Stomach (tissue), 9 donors: ENCODE data around the gene LGALS4. TPM values are rescaled to one million over a fixed set of nuclear protein-coding genes. Genes with fewer than 3 reads are reported as not detected.
"Not testable (repeated sequence)": the region's sequence is repeated elsewhere in the genome, so short reads cannot be mapped to it uniquely, and the experiment has no call there.

Source experiments
- DNase-seq, 2 donors: peaks; one replicate each; pipeline versions ENCODE4 v3.0.0 to v3.0.0-alpha.2; 2013 to 2019
- H3K27ac ChIP-seq, 5 donors: fragments of 200-600 bp in 4 of 5; sonication (generic) in 4 of 5; one replicate each; pipeline ENCODE4 v1.5.1; 2013 to 2019; ENCODE audit warnings: mild to moderate bottlenecking in 1 of 5, moderate library complexity in 1 of 5
- H3K27me3 ChIP-seq, 3 donors: fragments of 200-600 bp; sonication (generic); one replicate each; pipeline ENCODE4 v1.5.1; 2017 to 2019; ENCODE audit warnings: mixed run types in 1 of 3
- H3K36me3 ChIP-seq, 4 donors: fragments of 200-600 bp; sonication (generic); 1 replicate in 3 of 4; 2 replicates in 1 of 4; pipeline ENCODE4 v1.5.1; 2016 to 2019
- H3K4me1 ChIP-seq, 4 donors: fragments of 200-600 bp; sonication (generic); one replicate each; pipeline ENCODE4 v1.5.1; 2016 to 2019
- H3K4me3 ChIP-seq, 4 donors: fragments of 200-600 bp; sonication (generic) in 3 of 4; one replicate each; pipeline ENCODE4 v1.5.1; 2016 to 2019; ENCODE audit warnings: mild to moderate bottlenecking in 1 of 4
- H3K9me3 ChIP-seq, 4 donors: fragments of 200-600 bp; sonication (generic); one replicate each; pipeline ENCODE4 v1.5.1; 2016 to 2019
- EP300 ChIP-seq: sonication (generic); formaldehyde crosslinking; IDR thresholded peaks from one replicate; pipeline ENCODE4 v1.6.1; 2017; ENCODE audit warnings: antibody characterized with exemption
- POLR2AphosphoS5 ChIP-seq, 3 donors: sonication (generic); formaldehyde crosslinking; IDR thresholded peaks; one replicate each; pipeline ENCODE4 v1.6.1; 2016; ENCODE audit warnings: antibody characterized with exemption in 3 of 3
- WGBS, 5 donors: extraction: QIAGEN DNeasy Blood & Tissue Kit in 3 of 5; methylation state at CpG; one replicate each; pipeline versions ENCODE4 v1.1.5 to v1.1.7; 2013 to 2018; 5-methylcytosine and 5-hydroxymethylcytosine counted together
- intact Hi-C: fragments of 100-400 bp; cut with DNase I; formaldehyde crosslinking; loops from one replicate; pipeline ENCODE4 v1.15.1; 2023; ENCODE audit warnings: low total_unique reads
- polyA plus RNA-seq, 3 donors: library from polyadenylated mRNA; stranded (reverse); fragments of 200-250 nt; gene quantifications; one replicate each; pipeline ENCODE4 v1.2.3, GENCODE V29; 2013
- small RNA-seq, 4 donors: library from RNA; depleted of rRNA; stranded (forward); fragments of <200 nt; gene quantifications; one replicate each; pipeline ENCODE3, GENCODE V24; 2016
- total RNA-seq, 5 donors: library from RNA; depleted of rRNA; stranded (reverse); fragments of >200 nt; gene quantifications; one replicate each; pipeline versions ENCODE4 v1.1.0 to v1.2.3, GENCODE V29; 2014 to 2016
- donor health status: healthy with polysubstance abuse.
- donor health status: Bipolar disorder and iron deficiency.
- donor health status: healthy.

Gene LGALS4
- total and polyA plus RNA-seq, 8 donors, result 23.5 to 1,765 (median 113) TPM

DNA sequence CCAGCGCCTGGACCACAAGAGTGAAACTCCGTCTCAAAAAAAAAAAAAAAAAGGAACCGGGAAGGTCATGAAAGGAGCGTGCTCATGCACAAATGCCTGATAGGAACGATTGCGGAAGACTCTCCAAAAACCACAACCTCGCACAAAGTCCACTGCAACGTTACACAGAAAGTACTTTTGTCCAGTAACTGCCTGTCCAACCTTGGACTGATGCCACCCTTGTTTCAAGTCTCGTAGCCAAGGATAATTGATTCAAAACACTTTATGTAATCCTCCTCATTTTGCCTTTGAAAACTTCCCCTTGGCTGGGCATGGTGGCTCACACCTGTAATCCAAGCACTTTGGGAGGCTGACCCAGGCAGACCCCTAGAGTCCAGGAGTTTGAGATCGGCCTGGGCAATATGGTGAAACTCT, 53.1 kb downstream of the LGALS4 start:
- Histone ChIP-seq H3K9me3 (no peaks in the 10 kb centered on the region), H3K4me3 (no peak overlapping the region), H3K4me1 (no peaks in the 10 kb centered on the region), H3K36me3 (no peaks in the 10 kb centered on the region), H3K27me3 (no peaks in the 10 kb centered on the region), H3K27ac (no peak overlapping the region)
- TF ChIP-seq EP300 (no peak), POLR2AphosphoS5 (IDR thresholded peaks at IDR 0.05) (peak in 1 of 3 donors; percentile 9)
- peak in 1 of 2 donors; percentile 40 for DNase-seq
- 46 to 58% (median 53%) methylated on average over 10 of the region's 10 CpGs for WGBS, 5 donors
- intact Hi-C loops, result no loop called here

DNA sequence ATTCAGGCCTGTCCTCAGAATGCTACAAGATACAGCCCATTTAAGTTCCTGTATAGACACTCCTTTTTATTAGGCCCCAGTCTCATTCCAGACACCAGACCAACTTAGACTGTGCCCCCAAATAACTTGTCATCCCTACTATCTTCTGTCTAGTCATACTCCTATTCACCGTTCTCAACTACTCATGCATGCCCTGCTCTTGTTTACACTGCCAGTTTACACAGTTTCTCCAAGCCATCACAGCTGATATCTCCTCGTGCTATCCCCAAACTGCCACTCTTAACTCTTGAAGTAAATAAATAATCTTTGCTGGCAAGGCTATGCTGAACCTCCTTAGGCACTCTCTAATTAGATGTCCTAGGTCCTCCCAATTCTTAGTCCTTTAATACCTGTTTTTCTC, 58.5 kb downstream of the LGALS4 start:
- H3K4me3 ChIP-seq, H3K36me3 ChIP-seq, H3K27me3 ChIP-seq, H3K9me3 ChIP-seq, intact Hi-C loops, H3K27ac ChIP-seq, H3K4me1 ChIP-seq, DNase-seq: not testable (repeated sequence)
- WGBS, 5 donors, result 14 to 83% (median 22%) methylated on average over 1 to 2 of the region's 2 CpGs

DNA sequence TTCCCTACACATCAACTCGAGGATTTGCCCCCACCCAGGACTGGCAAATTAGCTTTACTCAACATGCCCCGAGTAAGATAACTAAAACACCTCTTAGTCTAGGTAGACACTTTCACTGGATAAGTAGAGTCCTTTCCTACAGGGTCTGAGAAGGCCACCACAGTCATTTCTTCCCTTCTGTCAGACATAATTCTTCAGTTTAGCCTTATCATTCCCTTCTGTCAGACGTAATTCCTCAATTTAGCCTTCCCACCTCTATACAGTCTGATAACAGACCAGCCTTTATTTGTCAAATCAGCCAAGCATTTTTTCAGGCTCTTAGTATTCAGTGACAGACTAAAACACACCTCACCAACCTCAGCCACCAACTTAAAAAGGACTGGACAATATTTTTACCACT, 59.0 kb downstream of the LGALS4 start:
- H3K4me1 ChIP-seq, intact Hi-C loops, H3K27ac ChIP-seq, H3K36me3 ChIP-seq, H3K27me3 ChIP-seq, DNase-seq, H3K4me3 ChIP-seq, H3K9me3 ChIP-seq: not testable (repeated sequence)
- 31 to 63% (median 44%) methylated on average over 3 of the region's 3 CpGs for whole genome bisulfite sequencing, 5 donors

Small RNA genes within 50 kb of the gene (small RNA-seq; reads per million reads assigned to genes)
- 0 reads per million in 4 donors for gene RNU6-140P

Other genes starting within 250 kb of the LGALS4 start
- 10 to 100 TPM in 1 of 5 donors, 1 to 10 TPM in 3, not detected in 1; 1.2 to 12.9 (median 5.2) TPM for gene MAP4K1, start 195.0 kb downstream of the LGALS4 start, total RNA-seq
- gene MAP4K1, start 195.0 kb downstream of the LGALS4 start, polyA plus RNA-seq, result 1 to 10 TPM; 4.4 to 5.3 (median 5.0) TPM
- gene EIF3K, start 193.8 kb downstream of the LGALS4 start, total RNA-seq, result 100 to 1,000 TPM; 203 to 889 (median 283) TPM
- 100 to 1,000 TPM; 347 to 495 (median 349) TPM for gene EIF3K, start 193.8 kb downstream of the LGALS4 start, polyA plus RNA-seq
- gene ACTN4, start 165.3 kb downstream of the LGALS4 start, total RNA-seq, result 100 to 1,000 TPM; 254 to 343 (median 319) TPM
- 10 to 100 TPM; 55.3 to 87.2 (median 75.0) TPM for gene ACTN4, start 165.3 kb downstream of the LGALS4 start, polyA plus RNA-seq
- 10 to 100 TPM in 1 of 5 donors, 1 to 10 TPM in 4; 1.2 to 33.3 (median 4.8) TPM for gene CAPN12, start 68.5 kb downstream of the LGALS4 start, total RNA-seq
- gene CAPN12, start 68.5 kb downstream of the LGALS4 start, polyA plus RNA-seq, result 10 to 100 TPM in 2 of 3 donors, 1 to 10 TPM in 1; 3.4 to 16.9 (median 16.3) TPM
- gene LGALS7, start 39.4 kb downstream of the LGALS4 start, total RNA-seq, result 1 to 10 TPM in 1 of 5 donors, not detected in 4; 2.0 TPM
- gene LGALS7, start 39.4 kb downstream of the LGALS4 start, polyA plus RNA-seq, result 1,000 to 10,000 TPM in 1 of 3 donors, 1 to 10 TPM in 1, not detected in 1; 1.7 to 1,381 TPM
- gene LGALS7B, start 23.7 kb downstream of the LGALS4 start, total RNA-seq, result not detected
- 100 to 1,000 TPM in 1 of 3 donors, 1 to 10 TPM in 2; 3.6 to 980 (median 4.6) TPM for gene LGALS7B, start 23.7 kb downstream of the LGALS4 start, polyA plus RNA-seq
- 100 to 1,000 TPM in 2 of 5 donors, 10 to 100 TPM in 3; 32.9 to 720 (median 94.6) TPM for gene ECH1, start 18.8 kb upstream of the LGALS4 start, total RNA-seq
- 100 to 1,000 TPM; 161 to 270 (median 228) TPM for gene ECH1, start 18.8 kb upstream of the LGALS4 start, polyA plus RNA-seq
- 100 to 1,000 TPM; 148 to 242 (median 169) TPM for gene HNRNPL, start 37.0 kb upstream of the LGALS4 start, total RNA-seq
- gene HNRNPL, start 37.0 kb upstream of the LGALS4 start, polyA plus RNA-seq, result 100 to 1,000 TPM; 111 to 151 (median 114) TPM
- 1 to 10 TPM in 4 of 5 donors, not detected in 1; 1.8 to 9.2 (median 3.4) TPM for gene RINL, start 65.3 kb upstream of the LGALS4 start, total RNA-seq
- 10 to 100 TPM in 1 of 3 donors, 1 to 10 TPM in 2; 6.9 to 10.0 (median 9.3) TPM for gene RINL, start 65.3 kb upstream of the LGALS4 start, polyA plus RNA-seq
- gene SIRT2, start 86.7 kb upstream of the LGALS4 start, total RNA-seq, result 100 to 1,000 TPM in 1 of 5 donors, 10 to 100 TPM in 4; 21.1 to 764 (median 32.9) TPM
- 10 to 100 TPM; 31.6 to 46.6 (median 35.7) TPM for gene SIRT2, start 86.7 kb upstream of the LGALS4 start, polyA plus RNA-seq
- 10 to 100 TPM in 2 of 5 donors, 1 to 10 TPM in 2, not detected in 1; 5.4 to 93.3 (median 15.4) TPM for gene NFKBIB, start 87.0 kb upstream of the LGALS4 start, total RNA-seq
- 10 to 100 TPM; 29.6 to 46.3 (median 44.0) TPM for gene NFKBIB, start 87.0 kb upstream of the LGALS4 start, polyA plus RNA-seq
- gene CCER2, start 99.2 kb upstream of the LGALS4 start, total RNA-seq, result 1 to 10 TPM in 1 of 5 donors, not detected in 4; 3.9 TPM
- gene CCER2, start 99.2 kb upstream of the LGALS4 start, polyA plus RNA-seq, result 1 to 10 TPM in 2 of 3 donors, under 1 TPM in 1; 0.68 to 1.2 (median 1.1) TPM
- gene SARS2, start 117.8 kb upstream of the LGALS4 start, total RNA-seq, result 10 to 100 TPM in 2 of 5 donors, 1 to 10 TPM in 2, not detected in 1; 4.9 to 59.4 (median 18.2) TPM
- 10 to 100 TPM; 24.1 to 37.8 (median 31.4) TPM for gene SARS2, start 117.8 kb upstream of the LGALS4 start, polyA plus RNA-seq
- gene MRPS12, start 118.0 kb upstream of the LGALS4 start, total RNA-seq, result 10 to 100 TPM in 3 of 5 donors, 1 to 10 TPM in 2; 3.8 to 47.5 (median 16.1) TPM
- gene MRPS12, start 118.0 kb upstream of the LGALS4 start, polyA plus RNA-seq, result 10 to 100 TPM; 44.2 to 73.1 (median 55.3) TPM
- gene FBXO17, start 162.8 kb upstream of the LGALS4 start, total RNA-seq, result 10 to 100 TPM in 1 of 5 donors, 1 to 10 TPM in 3, not detected in 1; 1.8 to 19.1 (median 6.3) TPM
- 1 to 10 TPM; 4.7 to 7.9 (median 6.6) TPM for gene FBXO17, start 162.8 kb upstream of the LGALS4 start, polyA plus RNA-seq
- gene FBXO27, start 219.6 kb upstream of the LGALS4 start, total RNA-seq, result 1 to 10 TPM in 3 of 5 donors, under 1 TPM in 1, not detected in 1; 0.89 to 5.5 (median 3.3) TPM
- gene FBXO27, start 219.6 kb upstream of the LGALS4 start, polyA plus RNA-seq, result 1 to 10 TPM; 2.3 to 7.1 (median 3.2) TPM